ENCODE data around the gene IGSF23.

IGSF23 gene

DNA sequence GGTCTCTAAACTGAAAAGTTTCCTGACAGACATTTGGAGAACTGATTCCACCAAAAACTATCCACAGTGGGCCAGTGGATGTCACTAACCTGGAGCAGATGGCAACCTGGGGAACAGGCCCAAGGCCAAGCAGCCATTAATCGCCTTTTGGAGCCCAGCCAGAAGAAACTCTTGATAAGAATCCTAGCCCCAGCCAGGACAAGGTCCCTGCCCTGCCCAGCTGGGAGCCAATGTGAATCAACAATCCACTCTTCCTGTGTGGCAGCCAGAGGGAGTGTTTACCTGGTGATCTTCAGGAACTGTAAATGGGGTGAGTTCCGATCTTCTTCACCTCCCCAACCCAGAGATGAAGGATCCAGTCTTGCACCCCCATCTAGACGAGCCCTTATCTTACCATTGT, 14.5 kb upstream of the IGSF23 start:
- no peaks in the 10 kb centered on the region for H3F3A ChIP-seq (ENCODE audit: insufficient read depth)
- H3K9me2 ChIP-seq (replicated peaks; ENCODE audit: insufficient read depth, low read length): no peaks in the 10 kb centered on the region
- no peak overlapping the region for H2AFZ ChIP-seq (ENCODE audit: low read depth, low read length, severe bottlenecking)
- H3K27me3 ChIP-seq (ENCODE audit: low read length): no peaks in the 10 kb centered on the region
- no peaks in the 10 kb centered on the region for H4K20me1 ChIP-seq (ENCODE audit: low read depth, low read length)
- H3K79me2 ChIP-seq (ENCODE audit: insufficient read depth, low read length): no peaks in the 10 kb centered on the region
- H3K36me3 ChIP-seq (ENCODE audit: low read length): no peaks in the 10 kb centered on the region
- no peak overlapping the region for H3K27ac ChIP-seq (ENCODE audit: low read depth, low read length)
- no peak overlapping the region for H3K4me3 ChIP-seq (ENCODE audit: insufficient read depth, low read length, poor library complexity, severe bottlenecking)
- no peak overlapping the region for H3K4me2 ChIP-seq (ENCODE audit: low read depth, low read length, poor library complexity, severe bottlenecking)
- TF ChIP-seq EZH2phosphoT487 (conservative IDR thresholded peaks at IDR 0.05; ENCODE audit: low read length) (no peak), CTCF (IDR thresholded peaks at IDR 0.05; ENCODE audit: insufficient read depth, low read length, poor library complexity, severe bottlenecking) (no peak)
- H3K9me3 ChIP-seq (ENCODE audit: insufficient read depth, low read length): no peaks in the 10 kb centered on the region
- H3K9ac ChIP-seq (ENCODE audit: low read length): no peak overlapping the region

DNA sequence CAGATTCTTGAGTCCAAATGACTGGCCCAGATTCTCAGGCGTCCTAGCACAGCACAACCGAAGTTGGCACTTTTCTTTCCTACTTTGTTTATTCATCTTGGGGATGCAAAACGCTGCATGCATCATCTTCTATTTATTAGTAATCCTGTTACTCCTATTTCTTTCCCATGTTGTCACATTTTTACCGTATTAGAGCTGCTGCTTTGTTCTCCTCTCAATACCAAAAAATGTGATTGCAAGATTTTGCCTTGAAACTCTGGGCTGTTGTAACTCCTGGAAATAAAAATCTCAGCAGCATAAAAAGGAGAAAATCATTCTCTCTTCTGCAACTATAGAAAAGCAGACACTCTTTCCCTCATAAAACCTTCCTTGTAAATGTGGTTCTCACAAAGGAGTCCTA, 12.9 kb upstream of the IGSF23 start:
- no peaks in the 10 kb centered on the region for H3K36me3 ChIP-seq (ENCODE audit: low read length)
- H3K9me2 ChIP-seq (replicated peaks; ENCODE audit: insufficient read depth, low read length): no peaks in the 10 kb centered on the region
- H3K9ac ChIP-seq (ENCODE audit: low read length): no peak overlapping the region
- TF ChIP-seq CTCF (IDR thresholded peaks at IDR 0.05; ENCODE audit: insufficient read depth, low read length, poor library complexity, severe bottlenecking): no peak
- TF ChIP-seq EZH2phosphoT487 (conservative IDR thresholded peaks at IDR 0.05; ENCODE audit: low read length): no peak
- H3F3A ChIP-seq (ENCODE audit: insufficient read depth): no peaks in the 10 kb centered on the region
- no peak overlapping the region for H2AFZ ChIP-seq (ENCODE audit: low read depth, low read length, severe bottlenecking)
- H3K4me3 ChIP-seq (ENCODE audit: insufficient read depth, low read length, poor library complexity, severe bottlenecking): no peak overlapping the region
- no peak overlapping the region for H3K27ac ChIP-seq (ENCODE audit: low read depth, low read length)
- H4K20me1 ChIP-seq (ENCODE audit: low read depth, low read length): no peaks in the 10 kb centered on the region
- H3K4me2 ChIP-seq (ENCODE audit: low read depth, low read length, poor library complexity, severe bottlenecking): no peak overlapping the region
- no peaks in the 10 kb centered on the region for H3K79me2 ChIP-seq (ENCODE audit: insufficient read depth, low read length)
- no peaks in the 10 kb centered on the region for H3K27me3 ChIP-seq (ENCODE audit: low read length)
- H3K9me3 ChIP-seq (ENCODE audit: insufficient read depth, low read length): no peaks in the 10 kb centered on the region

- H3K4me3 ChIP-seq (ENCODE audit: insufficient read depth, low read length, poor library complexity, severe bottlenecking): no peak overlapping the region
- H3K9ac ChIP-seq (ENCODE audit: low read length): no peak overlapping the region
- H3K9me2 ChIP-seq (replicated peaks; ENCODE audit: insufficient read depth, low read length): no peaks in the 10 kb centered on the region
- H3F3A ChIP-seq (ENCODE audit: insufficient read depth): no peaks in the 10 kb centered on the region
- H3K9me3 ChIP-seq (ENCODE audit: insufficient read depth, low read length): no peaks in the 10 kb centered on the region
- no peaks in the 10 kb centered on the region for H4K20me1 ChIP-seq (ENCODE audit: low read depth, low read length)
- no peaks in the 10 kb centered on the region for H3K36me3 ChIP-seq (ENCODE audit: low read length)
- no peak overlapping the region for H3K27ac ChIP-seq (ENCODE audit: low read depth, low read length)
- no peak for TF ChIP-seq EZH2phosphoT487 (conservative IDR thresholded peaks at IDR 0.05; ENCODE audit: low read length)
- TF ChIP-seq CTCF (IDR thresholded peaks at IDR 0.05; ENCODE audit: insufficient read depth, low read length, poor library complexity, severe bottlenecking): no peak
- H3K79me2 ChIP-seq (ENCODE audit: insufficient read depth, low read length): no peaks in the 10 kb centered on the region
- no peak overlapping the region for H2AFZ ChIP-seq (ENCODE audit: low read depth, low read length, severe bottlenecking)
- no peak overlapping the region for H3K4me2 ChIP-seq (ENCODE audit: low read depth, low read length, poor library complexity, severe bottlenecking)
- H3K27me3 ChIP-seq (ENCODE audit: low read length): no peaks in the 10 kb centered on the region
These were observed 11.3 kb upstream of the IGSF23 start for GRCh38 chr19:44602081-44602480.

Measured in SU-DHL-6 (cell line).